Body of pancreas (tissue), 4 donors: ENCODE measurements around the gene C5orf24. TPM values are rescaled to one million over a fixed set of nuclear protein-coding genes. Genes with fewer than 3 reads are reported as not detected.
A peak's percentile ranks its signal among the peaks of the same experiment; 100 is the strongest.
"Not testable (repeated sequence)": the region's sequence is repeated elsewhere in the genome, so short reads cannot be mapped to it uniquely, and the experiment has no call there.

Experiments
- ATAC-seq: fragments of 150-250 bp; one replicate; pipeline ENCODE4 v1.9.1; 2016
- DNase-seq, 4 donors: peaks; one replicate each; pipeline ENCODE4 v3.0.0-alpha.2; 2019
- H3K27ac ChIP-seq, 4 donors: fragments of 200-600 bp; sonication (generic); 1 replicate in 3 of 4; 2 replicates in 1 of 4; pipeline versions ENCODE4 v1.5.1 to v1.6.1; 2016 to 2019; ENCODE audit warnings: mild to moderate bottlenecking in 1 of 4, mixed read lengths in 1 of 4, moderate library complexity in 1 of 4
- H3K27me3 ChIP-seq, 2 donors: fragments of 200-600 bp; sonication (generic); one replicate each; pipeline ENCODE4 v1.6.0; 2016; ENCODE audit warnings: mild to moderate bottlenecking in 1 of 2
- H3K36me3 ChIP-seq, 2 donors: fragments of 200-600 bp; sonication (generic); replicated peaks in 1 of 2; 2 replicates each; pipeline ENCODE4 v1.5.1; 2016; ENCODE audit warnings: low read depth in 2 of 2; ENCODE audit not compliant: insufficient read depth in 1 of 2
- H3K4me1 ChIP-seq: fragments of 200-600 bp; sonication (generic); one replicate; pipeline ENCODE4 v1.6.0; 2016
- H3K4me3 ChIP-seq, 2 donors: fragments of 200-600 bp; sonication (generic); 1 replicate in 1 of 2; 2 replicates in 1 of 2; pipeline ENCODE4 v1.5.1; 2016 to 2019
- H3K9me3 ChIP-seq, 3 donors: fragments of 200-600 bp; sonication (generic); 1 replicate in 2 of 3; 2 replicates in 1 of 3; pipeline ENCODE4 v1.5.1; 2016
- POLR2A ChIP-seq, 3 donors: fragments of 450-650 bp; IDR thresholded peaks; one replicate each; pipeline ENCODE4 v1.6.1; 2016; ENCODE audit warnings: antibody characterized with exemption in 3 of 3, mild to moderate bottlenecking in 2 of 3
- WGBS, 2 donors: methylation state at CpG; one replicate each; pipeline ENCODE4 v1.1.5; 2017; 5-methylcytosine and 5-hydroxymethylcytosine counted together
- intact Hi-C: fragments of 100-400 bp; cut with DNase I; formaldehyde crosslinking; loops from one replicate; pipeline ENCODE4 v1.15.1; 2023
- total RNA-seq, 2 donors: library from RNA; depleted of rRNA; stranded (reverse); fragments of >200 nt; gene quantifications; one replicate each; pipeline ENCODE4 v1.1.0, GENCODE V29; 2016
- TF ChIP-seq, protein P1 (sequence below), 7 experiments: fragments of 450-650 bp in 4 of 7; fragments of 200-600 bp in 3 of 7; sonication (generic) in 3 of 7; IDR thresholded peaks; one replicate each; pipeline ENCODE4 v1.5.1; 2016 to 2019; ENCODE audit warnings: antibody characterized with exemption in 7 of 7

Gene C5orf24
- total RNA-seq, 2 donors from 2014 or later, result 15.3 to 20.1 TPM

DNA sequence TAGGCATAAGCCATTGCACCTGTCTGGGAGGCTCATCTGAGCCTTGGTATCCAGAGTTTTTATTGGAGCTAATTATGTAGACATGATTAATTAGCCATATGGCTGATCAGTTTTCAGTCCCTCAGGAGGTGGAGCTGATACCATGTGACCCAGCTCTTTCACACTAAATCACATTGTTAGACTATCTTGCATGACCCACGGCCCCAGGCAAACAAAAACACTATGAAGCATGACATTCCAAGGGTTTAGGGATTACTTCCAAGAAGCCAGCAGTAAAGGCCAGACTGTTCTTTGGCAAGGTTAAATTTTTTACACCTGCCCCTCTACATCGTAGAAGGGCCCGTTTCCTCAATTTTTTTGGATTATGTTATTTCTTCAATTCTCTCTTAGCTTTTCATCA is 5.0 kb upstream of the C5orf24 start:
- DNase-seq, result no peak
- Histone ChIP-seq H3K4me1 (peaks cover 20% of the 10 kb centered on the region), H3K9me3 (no peaks in the 10 kb centered on the region), H3K27ac (no peak overlapping the region), H3K27me3 (no peaks in the 10 kb centered on the region), H3K4me3 (no peak overlapping the region), H3K36me3 (no peaks in the 10 kb centered on the region)
- TF ChIP-seq, protein P1, sequence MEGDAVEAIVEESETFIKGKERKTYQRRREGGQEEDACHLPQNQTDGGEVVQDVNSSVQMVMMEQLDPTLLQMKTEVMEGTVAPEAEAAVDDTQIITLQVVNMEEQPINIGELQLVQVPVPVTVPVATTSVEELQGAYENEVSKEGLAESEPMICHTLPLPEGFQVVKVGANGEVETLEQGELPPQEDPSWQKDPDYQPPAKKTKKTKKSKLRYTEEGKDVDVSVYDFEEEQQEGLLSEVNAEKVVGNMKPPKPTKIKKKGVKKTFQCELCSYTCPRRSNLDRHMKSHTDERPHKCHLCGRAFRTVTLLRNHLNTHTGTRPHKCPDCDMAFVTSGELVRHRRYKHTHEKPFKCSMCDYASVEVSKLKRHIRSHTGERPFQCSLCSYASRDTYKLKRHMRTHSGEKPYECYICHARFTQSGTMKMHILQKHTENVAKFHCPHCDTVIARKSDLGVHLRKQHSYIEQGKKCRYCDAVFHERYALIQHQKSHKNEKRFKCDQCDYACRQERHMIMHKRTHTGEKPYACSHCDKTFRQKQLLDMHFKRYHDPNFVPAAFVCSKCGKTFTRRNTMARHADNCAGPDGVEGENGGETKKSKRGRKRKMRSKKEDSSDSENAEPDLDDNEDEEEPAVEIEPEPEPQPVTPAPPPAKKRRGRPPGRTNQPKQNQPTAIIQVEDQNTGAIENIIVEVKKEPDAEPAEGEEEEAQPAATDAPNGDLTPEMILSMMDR (IDR thresholded peaks at IDR 0.05), result no peak
- TF ChIP-seq POLR2A (IDR thresholded peaks at IDR 0.05), result no peak
- no peak for ATAC-seq
- intact Hi-C loops, result no loop called here
- 58 to 65% methylated on average over 3 of the region's 3 CpGs for WGBS, 2 donors

DNA sequence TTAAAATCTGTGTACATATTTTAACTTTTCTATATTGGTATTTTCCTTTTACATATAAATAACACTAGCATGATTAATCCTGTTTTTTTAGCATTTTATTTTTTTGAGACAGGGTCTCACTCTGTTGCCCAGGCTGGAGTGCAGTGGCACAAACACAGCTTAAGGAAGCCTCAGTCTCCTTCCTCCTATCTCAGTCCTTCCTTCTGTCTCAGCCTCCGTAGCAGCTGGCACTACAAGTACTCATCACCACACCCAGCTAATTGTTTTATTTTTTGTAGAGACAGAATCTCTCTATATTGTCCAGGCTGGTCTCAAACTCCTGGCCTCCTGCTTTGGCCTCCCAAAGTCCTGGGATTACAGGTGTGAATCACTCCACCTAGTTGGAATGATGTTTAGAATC is 1.5 kb upstream of the C5orf24 start:
- no peak for DNase-seq
- intact Hi-C loops, result no loop called here
- no peak for TF ChIP-seq POLR2A (IDR thresholded peaks at IDR 0.05)
- TF ChIP-seq, protein P1 (IDR thresholded peaks at IDR 0.05), result no peak
- no peak overlapping the region for H3K27ac ChIP-seq
- WGBS, 2 donors, result 85 to 96% methylated on average over 1 of the region's 1 CpG
- no peaks in the 10 kb centered on the region for H3K9me3 ChIP-seq
- H3K4me1 ChIP-seq, result peaks cover 27% of the 10 kb centered on the region
- H3K27me3 ChIP-seq, result no peaks in the 10 kb centered on the region
- H3K4me3 ChIP-seq, result no peak overlapping the region
- ATAC-seq, result no peak
- H3K36me3 ChIP-seq, result no peaks in the 10 kb centered on the region

DNA sequence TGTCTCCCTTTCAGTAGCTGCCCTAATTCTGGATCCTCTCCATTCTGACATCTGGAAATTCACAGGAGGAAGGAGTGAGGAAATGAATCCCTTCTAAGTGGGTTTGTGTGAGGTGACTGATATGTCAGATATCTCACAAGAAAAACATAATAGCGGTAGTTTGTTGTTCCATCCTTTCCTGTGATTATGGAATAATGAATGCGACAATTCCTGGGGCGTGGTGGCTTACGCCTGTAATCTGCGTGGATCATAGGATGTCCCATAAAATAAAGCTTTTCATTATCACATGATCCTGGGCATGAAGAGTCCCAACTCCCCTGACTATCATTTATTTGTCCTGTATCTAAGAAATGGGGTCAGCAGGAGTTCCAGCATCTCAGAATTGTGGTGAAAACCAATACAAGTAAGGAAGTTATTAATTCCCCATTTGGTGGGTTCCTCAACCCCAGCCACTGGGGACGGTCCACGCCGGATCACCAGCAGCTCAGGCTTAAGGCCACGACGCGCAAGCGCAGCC is 375 bp upstream of the C5orf24 start:
- Histone ChIP-seq H3K27me3 (no peaks in the 10 kb centered on the region), H3K27ac (peak overlapping the region; percentile 60 to 97 (median 91)), H3K9me3 (no peaks in the 10 kb centered on the region), H3K4me1 (peaks cover 32% of the 10 kb centered on the region), H3K4me3 (no peak overlapping the region), H3K36me3 (no peaks in the 10 kb centered on the region)
- intact Hi-C loops, result no loop called here
- 6% methylated on average over 10 to 12 of the region's 12 CpGs for WGBS, 2 donors
- ATAC-seq (no peak), DNase-seq (no peak)
- TF ChIP-seq, protein P1 (IDR thresholded peaks at IDR 0.05), result peak in 2 of 7 experiments; percentile 13 to 30
- no peak for TF ChIP-seq POLR2A (IDR thresholded peaks at IDR 0.05)

DNA sequence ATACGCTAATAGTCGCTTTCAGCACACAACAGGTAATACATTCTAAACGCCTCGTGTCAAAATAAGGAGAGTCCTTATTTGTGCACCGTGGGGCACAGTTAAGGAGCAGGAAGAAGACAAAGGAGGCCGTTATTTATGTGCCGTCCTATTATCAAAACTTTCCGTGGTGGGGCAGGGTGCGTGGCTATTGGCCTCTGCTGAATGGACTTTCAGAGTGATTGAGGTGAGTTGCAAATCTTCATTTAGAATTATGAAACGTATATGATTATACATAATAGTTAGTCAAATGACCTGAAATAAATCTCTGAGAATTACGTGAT is 833 bp downstream of the C5orf24 start:
- no peak for ATAC-seq
- no peak for TF ChIP-seq POLR2A (IDR thresholded peaks at IDR 0.05)
- TF ChIP-seq, protein P1 (IDR thresholded peaks at IDR 0.05), result no peak
- no peaks in the 10 kb centered on the region for H3K9me3 ChIP-seq
- H3K36me3 ChIP-seq, result no peaks in the 10 kb centered on the region
- peak overlapping the region; percentile 86 to 88 for H3K4me3 ChIP-seq
- H3K27ac ChIP-seq, result peak overlapping the region in 3 of 4 donors; percentile 89 to 97 (median 93)
- no peaks in the 10 kb centered on the region for H3K27me3 ChIP-seq
- peaks cover 39% of the 10 kb centered on the region for H3K4me1 ChIP-seq
- no peak for DNase-seq
- intact Hi-C loops, result no loop called here
- WGBS, 2 donors, result 0% methylated on average over 11 of the region's 11 CpGs

DNA sequence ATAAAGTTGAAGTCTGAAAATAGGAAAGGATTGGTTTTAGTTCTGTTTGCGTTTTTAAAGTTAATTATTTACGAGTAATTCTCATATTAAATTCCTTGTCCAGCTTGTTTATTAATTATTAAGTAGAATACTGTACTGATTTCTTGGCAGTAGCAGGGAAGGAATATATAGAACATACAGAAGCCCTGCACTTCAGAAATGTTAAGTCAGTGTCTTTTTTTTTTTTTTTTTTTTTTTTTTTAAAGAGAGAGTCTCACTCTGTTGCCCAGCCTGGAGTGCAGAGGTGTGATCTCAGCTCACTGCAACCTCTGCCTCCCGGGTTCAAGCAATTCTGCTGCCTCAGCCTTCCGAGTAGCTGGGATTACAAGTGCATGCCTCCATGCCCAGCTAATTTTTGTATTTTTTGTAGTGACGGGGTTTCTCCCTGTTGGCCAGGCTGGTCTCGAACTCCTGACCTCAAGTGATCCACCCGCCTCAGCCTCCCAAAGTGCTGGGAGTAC is 3.7 kb downstream of the C5orf24 start:
- DNase-seq, intact Hi-C loops: not testable (repeated sequence)
- WGBS, 2 donors, result 52 to 62% methylated on average over 7 of the region's 7 CpGs

More for the DNA sequence above, 3.7 kb downstream of the C5orf24 start:
- not testable (repeated sequence) for H3K27me3 ChIP-seq, H3K36me3 ChIP-seq, H3K27ac ChIP-seq, H3K9me3 ChIP-seq, ATAC-seq, H3K4me3 ChIP-seq
- H3K4me1 ChIP-seq, result peaks cover 48% of the 10 kb centered on the region
